WTC11 (cell line): ENCODE results near the gene MARVELD1. TPM values are rescaled to one million over a fixed set of nuclear protein-coding genes. Genes with fewer than 3 reads are reported as not detected.

Source experiments
- ATAC-seq: fragments of 200-7000 bp; cut with Tn5 transposase; 2 replicates; pipeline ENCODE4 v1.10.0; 2021; ENCODE audit warnings: mild to moderate bottlenecking, moderate library complexity
- CTCF ChIA-PET: fragments of 300-600 bp; sonication (Branson Sonifier 250); formaldehyde crosslinking; loops from one replicate; lab custom pipeline; 2021; ENCODE audit warnings: antibody characterized with exemption; lab: Charles Lee
- POLR2A ChIA-PET: fragments of 350-600 bp; sonication (Branson Sonifier 250); formaldehyde crosslinking; loops from one replicate; lab custom pipeline; 2021; ENCODE audit warnings: antibody characterized with exemption; lab: Charles Lee
- DNase-seq: peaks from one replicate; pipeline ENCODE4 v3.0.0; 2021; ENCODE audit warnings: low spot score
- H3K27ac Mint-ChIP-seq: 2 replicates; pipeline ENCODE4 v1.8.0; 2021; ENCODE audit warnings: mixed read lengths
- H3K27me3 Mint-ChIP-seq: 2 replicates; pipeline ENCODE4 v1.8.0; 2021; ENCODE audit warnings: low read depth, mild to moderate bottlenecking, moderate library complexity, mixed read lengths
- H3K36me3 Mint-ChIP-seq: 2 replicates; pipeline ENCODE4 v1.8.0; 2021; ENCODE audit warnings: mixed read lengths
- H3K4me1 Mint-ChIP-seq: 2 replicates; pipeline ENCODE4 v1.8.0; 2022; ENCODE audit warnings: mixed read lengths
- H3K4me3 Mint-ChIP-seq: 2 replicates; pipeline ENCODE4 v1.8.0; 2021; ENCODE audit warnings: mild to moderate bottlenecking, moderate library complexity, mixed read lengths
- H3K9me3 Mint-ChIP-seq: 2 replicates; pipeline ENCODE4 v1.8.0; 2021; ENCODE audit warnings: mixed read lengths
- ELF4 ChIP-seq: sonication (generic); formaldehyde crosslinking; IDR thresholded peaks from 2 replicates; pipeline ENCODE4 v1.8.1; 2022; ENCODE audit warnings: low read depth, mild to moderate bottlenecking, moderate library complexity, missing genetic modification reagents
- EMX1 ChIP-seq: fragments of 250-450 bp; sonication (Bioruptor Pico); IDR thresholded peaks from 2 replicates; pipeline ENCODE4 v1.8.0; 2021; ENCODE audit warnings: mild to moderate bottlenecking
- FOXJ3 ChIP-seq: sonication (generic); formaldehyde crosslinking; IDR thresholded peaks from 2 replicates; pipeline ENCODE4 v1.9.0; 2021; ENCODE audit warnings: missing genetic modification reagents, mild to moderate bottlenecking, borderline replicate concordance
- FOXP1 ChIP-seq: sonication (generic); formaldehyde crosslinking; IDR thresholded peaks from 2 replicates; pipeline ENCODE4 v1.8.0; 2022; ENCODE audit warnings: missing genetic modification reagents, mild to moderate bottlenecking, moderate library complexity, borderline replicate concordance
- GABPB1 ChIP-seq: sonication (generic); formaldehyde crosslinking; IDR thresholded peaks from 2 replicates; pipeline ENCODE4 v1.8.1; 2023; ENCODE audit warnings: mild to moderate bottlenecking, missing genetic modification reagents
- MXD4 ChIP-seq: fragments of 250-450 bp; sonication (Bioruptor Pico); IDR thresholded peaks from 2 replicates; pipeline ENCODE4 v1.8.0; 2021; ENCODE audit warnings: mild to moderate bottlenecking, moderate library complexity, borderline replicate concordance
- SP1 ChIP-seq: sonication (generic); formaldehyde crosslinking; conservative IDR thresholded peaks from 2 replicates; pipeline ENCODE4 v1.8.1; 2022; ENCODE audit warnings: missing genetic modification reagents
- ZNF219 ChIP-seq: sonication (generic); formaldehyde crosslinking; IDR thresholded peaks from 2 replicates; pipeline ENCODE4 v1.8.0; 2023; ENCODE audit warnings: missing genetic modification reagents, mild to moderate bottlenecking, borderline replicate concordance
- ZNF671 ChIP-seq: fragments of 250-450 bp; sonication (Bioruptor Pico); IDR thresholded peaks from 2 replicates; pipeline ENCODE4 v1.8.0; 2021; ENCODE audit warnings: mild to moderate bottlenecking
- total RNA-seq: library from RNA; stranded (reverse); gene quantifications from 3 replicates; pipeline ENCODE4 v1.2.3, GENCODE V29; 2021
- TF ChIP-seq, protein P1 (sequence below): sonication (generic); formaldehyde crosslinking; IDR thresholded peaks from 2 replicates; pipeline ENCODE4 v1.8.1; 2023; ENCODE audit warnings: mild to moderate bottlenecking, missing genetic modification reagents, borderline replicate concordance
- TF ChIP-seq, protein P2 (sequence below): sonication (generic); formaldehyde crosslinking; conservative IDR thresholded peaks from 2 replicates; pipeline ENCODE4 v1.8.1; 2023; ENCODE audit warnings: mild to moderate bottlenecking, low read depth, missing genetic modification reagents, moderate library complexity
- TF ChIP-seq, protein P3 (sequence below): fragments of 250-450 bp; sonication (Bioruptor Pico); IDR thresholded peaks from 2 replicates; pipeline ENCODE4 v1.9.0; 2021; ENCODE audit warnings: mild to moderate bottlenecking
- TF ChIP-seq, protein P4 (sequence below): fragments of 200-600 bp; IDR thresholded peaks from 2 replicates; pipeline ENCODE4 v1.8.0; 2022; ENCODE audit warnings: antibody characterized with exemption
- TF ChIP-seq, protein P5 (sequence below): sonication (generic); formaldehyde crosslinking; IDR thresholded peaks from 2 replicates; pipeline ENCODE4 v1.8.1; 2023; ENCODE audit warnings: mild to moderate bottlenecking, moderate library complexity, missing genetic modification reagents
- TF ChIP-seq, protein P6 (sequence below): sonication (generic); formaldehyde crosslinking; IDR thresholded peaks from 2 replicates; pipeline ENCODE4 v1.8.0; 2023; ENCODE audit warnings: missing genetic modification reagents

MARVELD1 gene
- total RNA-seq, 1 experiment from 2014 or later: 37.7 TPM

DNA sequence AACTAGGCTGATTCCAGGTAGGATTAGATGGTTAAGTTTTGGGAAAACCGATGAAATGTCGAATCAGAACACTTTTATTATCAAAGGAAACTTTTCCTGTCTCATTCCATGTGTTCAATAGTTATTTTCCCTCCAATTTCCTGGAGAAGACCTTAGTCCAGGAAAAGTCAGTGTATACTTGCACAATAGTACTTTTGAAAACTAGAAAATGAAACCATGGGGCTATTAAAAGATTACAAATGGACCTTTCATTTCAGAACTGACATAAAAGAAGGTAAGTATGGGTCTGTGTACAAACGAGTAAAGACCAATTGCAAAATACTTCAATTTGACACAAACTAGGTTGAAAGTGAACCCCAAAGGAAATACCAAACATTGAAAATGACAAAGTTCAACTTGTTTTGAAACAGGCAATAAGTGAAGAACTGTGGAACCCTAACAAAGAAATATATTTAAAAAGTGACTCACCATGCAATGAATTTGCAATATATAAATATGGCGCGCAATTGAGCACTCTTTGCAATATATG, 28.6 kb upstream of the MARVELD1 start:
- Mint-ChIP-seq H3K4me1 (peaks cover 32% of the 10 kb centered on the region), H3K36me3 (no peaks in the 10 kb centered on the region), H3K27me3 (peaks cover 17% of the 10 kb centered on the region), H3K4me3 (no peak overlapping the region), H3K27ac (peak overlapping the region; percentile 65; the same call in 1 of the 2 replicates), H3K9me3 (no peaks in the 10 kb centered on the region)
- ChIA-PET CTCF (interaction anchor here (0.6 to 2.8 kb wide), 4 partner anchors 11 to 874 kb away, joined by 3 to 21 read pairs (median 6); no protein-coding TSS in a partner anchor), POLR2A (interaction anchor here (0.7 kb wide), 1 partner anchor 74 kb away, joined by 3 read pairs; no protein-coding TSS in a partner anchor)
- TF ChIP-seq GABPB1 (CRISPR knock-in tag): 0 out of 2 replicates have a peak, but pooled peaks have one; percentile 5
- TF ChIP-seq, protein P1, sequence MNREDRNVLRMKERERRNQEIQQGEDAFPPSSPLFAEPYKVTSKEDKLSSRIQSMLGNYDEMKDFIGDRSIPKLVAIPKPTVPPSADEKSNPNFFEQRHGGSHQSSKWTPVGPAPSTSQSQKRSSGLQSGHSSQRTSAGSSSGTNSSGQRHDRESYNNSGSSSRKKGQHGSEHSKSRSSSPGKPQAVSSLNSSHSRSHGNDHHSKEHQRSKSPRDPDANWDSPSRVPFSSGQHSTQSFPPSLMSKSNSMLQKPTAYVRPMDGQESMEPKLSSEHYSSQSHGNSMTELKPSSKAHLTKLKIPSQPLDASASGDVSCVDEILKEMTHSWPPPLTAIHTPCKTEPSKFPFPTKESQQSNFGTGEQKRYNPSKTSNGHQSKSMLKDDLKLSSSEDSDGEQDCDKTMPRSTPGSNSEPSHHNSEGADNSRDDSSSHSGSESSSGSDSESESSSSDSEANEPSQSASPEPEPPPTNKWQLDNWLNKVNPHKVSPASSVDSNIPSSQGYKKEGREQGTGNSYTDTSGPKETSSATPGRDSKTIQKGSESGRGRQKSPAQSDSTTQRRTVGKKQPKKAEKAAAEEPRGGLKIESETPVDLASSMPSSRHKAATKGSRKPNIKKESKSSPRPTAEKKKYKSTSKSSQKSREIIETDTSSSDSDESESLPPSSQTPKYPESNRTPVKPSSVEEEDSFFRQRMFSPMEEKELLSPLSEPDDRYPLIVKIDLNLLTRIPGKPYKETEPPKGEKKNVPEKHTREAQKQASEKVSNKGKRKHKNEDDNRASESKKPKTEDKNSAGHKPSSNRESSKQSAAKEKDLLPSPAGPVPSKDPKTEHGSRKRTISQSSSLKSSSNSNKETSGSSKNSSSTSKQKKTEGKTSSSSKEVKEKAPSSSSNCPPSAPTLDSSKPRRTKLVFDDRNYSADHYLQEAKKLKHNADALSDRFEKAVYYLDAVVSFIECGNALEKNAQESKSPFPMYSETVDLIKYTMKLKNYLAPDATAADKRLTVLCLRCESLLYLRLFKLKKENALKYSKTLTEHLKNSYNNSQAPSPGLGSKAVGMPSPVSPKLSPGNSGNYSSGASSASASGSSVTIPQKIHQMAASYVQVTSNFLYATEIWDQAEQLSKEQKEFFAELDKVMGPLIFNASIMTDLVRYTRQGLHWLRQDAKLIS: no peak
- DNase-seq (no peak), ATAC-seq (no peak)

DNA sequence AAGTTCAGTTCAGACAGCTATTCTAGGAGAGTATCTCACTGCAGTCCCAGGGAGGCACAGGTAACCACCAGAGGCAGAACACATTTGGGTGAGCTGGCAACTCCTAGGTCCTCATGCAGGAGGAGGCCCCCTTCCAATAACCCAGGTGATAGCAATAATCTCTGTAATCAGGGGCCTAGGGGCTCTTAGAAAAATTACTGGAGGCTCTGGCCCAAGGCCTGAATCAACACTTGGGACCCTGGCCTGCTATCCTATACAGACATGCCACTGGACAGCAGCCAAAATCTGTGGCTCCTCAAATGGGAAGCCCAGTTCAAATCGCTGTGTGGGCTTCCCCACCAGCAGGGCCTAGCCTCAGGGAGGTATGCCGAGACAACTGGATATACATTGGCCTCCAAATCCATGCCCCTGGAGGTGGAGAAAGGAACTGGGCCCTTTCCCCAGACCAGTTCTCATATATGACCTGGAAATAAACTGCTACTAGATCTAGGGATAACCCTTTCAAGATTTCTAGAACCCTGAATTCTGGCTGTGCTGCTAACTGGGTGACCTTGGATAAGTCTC, 28.1 kb upstream of the MARVELD1 start:
- peaks cover 17% of the 10 kb centered on the region for H3K27me3 Mint-ChIP-seq
- POLR2A ChIA-PET: interaction anchor here (2.2 kb wide), 1 partner anchor 28 kb away, joined by 27 read pairs; the partner anchor contains the start of gene MARVELD1
- DNase-seq (peak; percentile 50), ATAC-seq (peak; percentile 5; the same call in 1 of the 2 replicates)
- peaks cover 32% of the 10 kb centered on the region for H3K4me1 Mint-ChIP-seq
- no peak overlapping the region for H3K27ac Mint-ChIP-seq
- peak overlapping the region; percentile 86 for H3K4me3 Mint-ChIP-seq
- no peaks in the 10 kb centered on the region for H3K9me3 Mint-ChIP-seq
- H3K36me3 Mint-ChIP-seq: no peaks in the 10 kb centered on the region
- CTCF ChIA-PET: interaction anchor here (2.1 to 3.4 kb wide), 4 partner anchors 8 to 45 kb away, joined by 15 to 61 read pairs (median 24); no protein-coding TSS in a partner anchor
- TF ChIP-seq SP1 (CRISPR knock-in tag) (no peak), EMX1 (no peak), ZNF219 (no peak), FOXJ3 (no peak), ELF4 (CRISPR knock-in tag) (no peak), ZNF671 (CRISPR knock-in tag) (no peak), MXD4 (CRISPR knock-in tag) (no peak), FOXP1 (no peak)
- TF ChIP-seq, protein P2, sequence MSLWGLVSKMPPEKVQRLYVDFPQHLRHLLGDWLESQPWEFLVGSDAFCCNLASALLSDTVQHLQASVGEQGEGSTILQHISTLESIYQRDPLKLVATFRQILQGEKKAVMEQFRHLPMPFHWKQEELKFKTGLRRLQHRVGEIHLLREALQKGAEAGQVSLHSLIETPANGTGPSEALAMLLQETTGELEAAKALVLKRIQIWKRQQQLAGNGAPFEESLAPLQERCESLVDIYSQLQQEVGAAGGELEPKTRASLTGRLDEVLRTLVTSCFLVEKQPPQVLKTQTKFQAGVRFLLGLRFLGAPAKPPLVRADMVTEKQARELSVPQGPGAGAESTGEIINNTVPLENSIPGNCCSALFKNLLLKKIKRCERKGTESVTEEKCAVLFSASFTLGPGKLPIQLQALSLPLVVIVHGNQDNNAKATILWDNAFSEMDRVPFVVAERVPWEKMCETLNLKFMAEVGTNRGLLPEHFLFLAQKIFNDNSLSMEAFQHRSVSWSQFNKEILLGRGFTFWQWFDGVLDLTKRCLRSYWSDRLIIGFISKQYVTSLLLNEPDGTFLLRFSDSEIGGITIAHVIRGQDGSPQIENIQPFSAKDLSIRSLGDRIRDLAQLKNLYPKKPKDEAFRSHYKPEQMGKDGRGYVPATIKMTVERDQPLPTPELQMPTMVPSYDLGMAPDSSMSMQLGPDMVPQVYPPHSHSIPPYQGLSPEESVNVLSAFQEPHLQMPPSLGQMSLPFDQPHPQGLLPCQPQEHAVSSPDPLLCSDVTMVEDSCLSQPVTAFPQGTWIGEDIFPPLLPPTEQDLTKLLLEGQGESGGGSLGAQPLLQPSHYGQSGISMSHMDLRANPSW (CRISPR knock-in tag): no peak
- TF ChIP-seq, protein P3, sequence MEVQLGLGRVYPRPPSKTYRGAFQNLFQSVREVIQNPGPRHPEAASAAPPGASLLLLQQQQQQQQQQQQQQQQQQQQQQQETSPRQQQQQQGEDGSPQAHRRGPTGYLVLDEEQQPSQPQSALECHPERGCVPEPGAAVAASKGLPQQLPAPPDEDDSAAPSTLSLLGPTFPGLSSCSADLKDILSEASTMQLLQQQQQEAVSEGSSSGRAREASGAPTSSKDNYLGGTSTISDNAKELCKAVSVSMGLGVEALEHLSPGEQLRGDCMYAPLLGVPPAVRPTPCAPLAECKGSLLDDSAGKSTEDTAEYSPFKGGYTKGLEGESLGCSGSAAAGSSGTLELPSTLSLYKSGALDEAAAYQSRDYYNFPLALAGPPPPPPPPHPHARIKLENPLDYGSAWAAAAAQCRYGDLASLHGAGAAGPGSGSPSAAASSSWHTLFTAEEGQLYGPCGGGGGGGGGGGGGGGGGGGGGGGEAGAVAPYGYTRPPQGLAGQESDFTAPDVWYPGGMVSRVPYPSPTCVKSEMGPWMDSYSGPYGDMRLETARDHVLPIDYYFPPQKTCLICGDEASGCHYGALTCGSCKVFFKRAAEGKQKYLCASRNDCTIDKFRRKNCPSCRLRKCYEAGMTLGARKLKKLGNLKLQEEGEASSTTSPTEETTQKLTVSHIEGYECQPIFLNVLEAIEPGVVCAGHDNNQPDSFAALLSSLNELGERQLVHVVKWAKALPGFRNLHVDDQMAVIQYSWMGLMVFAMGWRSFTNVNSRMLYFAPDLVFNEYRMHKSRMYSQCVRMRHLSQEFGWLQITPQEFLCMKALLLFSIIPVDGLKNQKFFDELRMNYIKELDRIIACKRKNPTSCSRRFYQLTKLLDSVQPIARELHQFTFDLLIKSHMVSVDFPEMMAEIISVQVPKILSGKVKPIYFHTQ (CRISPR knock-in tag): no peak
- TF ChIP-seq, protein P4, sequence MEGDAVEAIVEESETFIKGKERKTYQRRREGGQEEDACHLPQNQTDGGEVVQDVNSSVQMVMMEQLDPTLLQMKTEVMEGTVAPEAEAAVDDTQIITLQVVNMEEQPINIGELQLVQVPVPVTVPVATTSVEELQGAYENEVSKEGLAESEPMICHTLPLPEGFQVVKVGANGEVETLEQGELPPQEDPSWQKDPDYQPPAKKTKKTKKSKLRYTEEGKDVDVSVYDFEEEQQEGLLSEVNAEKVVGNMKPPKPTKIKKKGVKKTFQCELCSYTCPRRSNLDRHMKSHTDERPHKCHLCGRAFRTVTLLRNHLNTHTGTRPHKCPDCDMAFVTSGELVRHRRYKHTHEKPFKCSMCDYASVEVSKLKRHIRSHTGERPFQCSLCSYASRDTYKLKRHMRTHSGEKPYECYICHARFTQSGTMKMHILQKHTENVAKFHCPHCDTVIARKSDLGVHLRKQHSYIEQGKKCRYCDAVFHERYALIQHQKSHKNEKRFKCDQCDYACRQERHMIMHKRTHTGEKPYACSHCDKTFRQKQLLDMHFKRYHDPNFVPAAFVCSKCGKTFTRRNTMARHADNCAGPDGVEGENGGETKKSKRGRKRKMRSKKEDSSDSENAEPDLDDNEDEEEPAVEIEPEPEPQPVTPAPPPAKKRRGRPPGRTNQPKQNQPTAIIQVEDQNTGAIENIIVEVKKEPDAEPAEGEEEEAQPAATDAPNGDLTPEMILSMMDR: no peak
- TF ChIP-seq, protein P5, sequence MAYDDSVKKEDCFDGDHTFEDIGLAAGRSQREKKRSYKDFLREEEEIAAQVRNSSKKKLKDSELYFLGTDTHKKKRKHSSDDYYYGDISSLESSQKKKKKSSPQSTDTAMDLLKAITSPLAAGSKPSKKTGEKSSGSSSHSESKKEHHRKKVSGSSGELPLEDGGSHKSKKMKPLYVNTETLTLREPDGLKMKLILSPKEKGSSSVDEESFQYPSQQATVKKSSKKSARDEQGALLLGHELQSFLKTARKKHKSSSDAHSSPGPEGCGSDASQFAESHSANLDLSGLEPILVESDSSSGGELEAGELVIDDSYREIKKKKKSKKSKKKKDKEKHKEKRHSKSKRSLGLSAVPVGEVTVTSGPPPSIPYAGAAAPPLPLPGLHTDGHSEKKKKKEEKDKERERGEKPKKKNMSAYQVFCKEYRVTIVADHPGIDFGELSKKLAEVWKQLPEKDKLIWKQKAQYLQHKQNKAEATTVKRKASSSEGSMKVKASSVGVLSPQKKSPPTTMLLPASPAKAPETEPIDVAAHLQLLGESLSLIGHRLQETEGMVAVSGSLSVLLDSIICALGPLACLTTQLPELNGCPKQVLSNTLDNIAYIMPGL (CRISPR knock-in tag): no peak
- TF ChIP-seq, protein P6, sequence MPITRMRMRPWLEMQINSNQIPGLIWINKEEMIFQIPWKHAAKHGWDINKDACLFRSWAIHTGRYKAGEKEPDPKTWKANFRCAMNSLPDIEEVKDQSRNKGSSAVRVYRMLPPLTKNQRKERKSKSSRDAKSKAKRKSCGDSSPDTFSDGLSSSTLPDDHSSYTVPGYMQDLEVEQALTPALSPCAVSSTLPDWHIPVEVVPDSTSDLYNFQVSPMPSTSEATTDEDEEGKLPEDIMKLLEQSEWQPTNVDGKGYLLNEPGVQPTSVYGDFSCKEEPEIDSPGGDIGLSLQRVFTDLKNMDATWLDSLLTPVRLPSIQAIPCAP: no peak
